ENCODE data around the gene CAMSAP1.

- no peak for TF ChIP-seq POLR2A (IDR thresholded peaks at IDR 0.05; ENCODE audit: low read depth, low read length)
- no peak for TF ChIP-seq POLR2AphosphoS5 (IDR thresholded peaks at IDR 0.05; ENCODE audit: low read depth, low read length)
- no peak for TF ChIP-seq TAF1 (IDR thresholded peaks at IDR 0.05; ENCODE audit: low read depth, low read length)
- TF ChIP-seq SPI1 (IDR thresholded peaks at IDR 0.05; ENCODE audit: low read depth, low read length), result no peak
- TF ChIP-seq PAX5 (IDR thresholded peaks at IDR 0.05; ENCODE audit: insufficient read depth, low read length, severe bottlenecking), result no peak
Observed at GRCh38 chr9:135879619-135880018, 27.7 kb downstream of the CAMSAP1 start.

Data from GM12891 (cell line).